ENCODE results near the gene PEA15. TPM values are rescaled to one million over a fixed set of nuclear protein-coding genes. Genes with fewer than 3 reads are reported as not detected.

Gene PEA15
- total RNA-seq, 1 experiment from 2014 or later = 56.3 TPM

GRCh38 chr1:160169553-160170399 is 35.4 kb upstream of the PEA15 start (continued):
- no peak for TF ChIP-seq RORB (CRISPR knock-in tag; IDR thresholded peaks at IDR 0.05)
- TF ChIP-seq, protein P1, sequence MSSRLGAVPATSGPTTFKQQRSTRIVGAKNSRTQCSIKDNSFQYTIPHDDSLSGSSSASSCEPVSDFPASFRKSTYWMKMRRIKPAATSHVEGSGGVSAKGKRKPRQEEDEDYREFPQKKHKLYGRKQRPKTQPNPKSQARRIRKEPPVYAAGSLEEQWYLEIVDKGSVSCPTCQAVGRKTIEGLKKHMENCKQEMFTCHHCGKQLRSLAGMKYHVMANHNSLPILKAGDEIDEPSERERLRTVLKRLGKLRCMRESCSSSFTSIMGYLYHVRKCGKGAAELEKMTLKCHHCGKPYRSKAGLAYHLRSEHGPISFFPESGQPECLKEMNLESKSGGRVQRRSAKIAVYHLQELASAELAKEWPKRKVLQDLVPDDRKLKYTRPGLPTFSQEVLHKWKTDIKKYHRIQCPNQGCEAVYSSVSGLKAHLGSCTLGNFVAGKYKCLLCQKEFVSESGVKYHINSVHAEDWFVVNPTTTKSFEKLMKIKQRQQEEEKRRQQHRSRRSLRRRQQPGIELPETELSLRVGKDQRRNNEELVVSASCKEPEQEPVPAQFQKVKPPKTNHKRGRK (CRISPR knock-in tag; IDR thresholded peaks at IDR 0.05; ENCODE audit: borderline replicate concordance) = no peak
- no peak for TF ChIP-seq CDX4 (CRISPR knock-in tag; IDR thresholded peaks at IDR 0.05; ENCODE audit: borderline replicate concordance)
- TF ChIP-seq, protein P2, sequence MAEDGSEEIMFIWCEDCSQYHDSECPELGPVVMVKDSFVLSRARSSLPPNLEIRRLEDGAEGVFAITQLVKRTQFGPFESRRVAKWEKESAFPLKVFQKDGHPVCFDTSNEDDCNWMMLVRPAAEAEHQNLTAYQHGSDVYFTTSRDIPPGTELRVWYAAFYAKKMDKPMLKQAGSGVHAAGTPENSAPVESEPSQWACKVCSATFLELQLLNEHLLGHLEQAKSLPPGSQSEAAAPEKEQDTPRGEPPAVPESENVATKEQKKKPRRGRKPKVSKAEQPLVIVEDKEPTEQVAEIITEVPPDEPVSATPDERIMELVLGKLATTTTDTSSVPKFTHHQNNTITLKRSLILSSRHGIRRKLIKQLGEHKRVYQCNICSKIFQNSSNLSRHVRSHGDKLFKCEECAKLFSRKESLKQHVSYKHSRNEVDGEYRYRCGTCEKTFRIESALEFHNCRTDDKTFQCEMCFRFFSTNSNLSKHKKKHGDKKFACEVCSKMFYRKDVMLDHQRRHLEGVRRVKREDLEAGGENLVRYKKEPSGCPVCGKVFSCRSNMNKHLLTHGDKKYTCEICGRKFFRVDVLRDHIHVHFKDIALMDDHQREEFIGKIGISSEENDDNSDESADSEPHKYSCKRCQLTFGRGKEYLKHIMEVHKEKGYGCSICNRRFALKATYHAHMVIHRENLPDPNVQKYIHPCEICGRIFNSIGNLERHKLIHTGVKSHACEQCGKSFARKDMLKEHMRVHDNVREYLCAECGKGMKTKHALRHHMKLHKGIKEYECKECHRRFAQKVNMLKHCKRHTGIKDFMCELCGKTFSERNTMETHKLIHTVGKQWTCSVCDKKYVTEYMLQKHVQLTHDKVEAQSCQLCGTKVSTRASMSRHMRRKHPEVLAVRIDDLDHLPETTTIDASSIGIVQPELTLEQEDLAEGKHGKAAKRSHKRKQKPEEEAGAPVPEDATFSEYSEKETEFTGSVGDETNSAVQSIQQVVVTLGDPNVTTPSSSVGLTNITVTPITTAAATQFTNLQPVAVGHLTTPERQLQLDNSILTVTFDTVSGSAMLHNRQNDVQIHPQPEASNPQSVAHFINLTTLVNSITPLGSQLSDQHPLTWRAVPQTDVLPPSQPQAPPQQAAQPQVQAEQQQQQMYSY (CRISPR knock-in tag; IDR thresholded peaks at IDR 0.05) = no peak
- peak; percentile 33; the same call in 1 of the 2 replicates for TF ChIP-seq SP1 (CRISPR knock-in tag; conservative IDR thresholded peaks at IDR 0.05)
- TF ChIP-seq USF2 (CRISPR knock-in tag; IDR thresholded peaks at IDR 0.05) = no peak
- TF ChIP-seq ZSCAN18 (CRISPR knock-in tag; IDR thresholded peaks at IDR 0.05) = 0 out of 2 replicates have a peak, but pooled peaks have one; percentile 41
- TF ChIP-seq, protein P3, sequence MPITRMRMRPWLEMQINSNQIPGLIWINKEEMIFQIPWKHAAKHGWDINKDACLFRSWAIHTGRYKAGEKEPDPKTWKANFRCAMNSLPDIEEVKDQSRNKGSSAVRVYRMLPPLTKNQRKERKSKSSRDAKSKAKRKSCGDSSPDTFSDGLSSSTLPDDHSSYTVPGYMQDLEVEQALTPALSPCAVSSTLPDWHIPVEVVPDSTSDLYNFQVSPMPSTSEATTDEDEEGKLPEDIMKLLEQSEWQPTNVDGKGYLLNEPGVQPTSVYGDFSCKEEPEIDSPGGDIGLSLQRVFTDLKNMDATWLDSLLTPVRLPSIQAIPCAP (CRISPR knock-in tag; IDR thresholded peaks at IDR 0.05) = no peak
- TF ChIP-seq MYBL2 (CRISPR knock-in tag; IDR thresholded peaks at IDR 0.05) = no peak
- TF ChIP-seq, protein P4, sequence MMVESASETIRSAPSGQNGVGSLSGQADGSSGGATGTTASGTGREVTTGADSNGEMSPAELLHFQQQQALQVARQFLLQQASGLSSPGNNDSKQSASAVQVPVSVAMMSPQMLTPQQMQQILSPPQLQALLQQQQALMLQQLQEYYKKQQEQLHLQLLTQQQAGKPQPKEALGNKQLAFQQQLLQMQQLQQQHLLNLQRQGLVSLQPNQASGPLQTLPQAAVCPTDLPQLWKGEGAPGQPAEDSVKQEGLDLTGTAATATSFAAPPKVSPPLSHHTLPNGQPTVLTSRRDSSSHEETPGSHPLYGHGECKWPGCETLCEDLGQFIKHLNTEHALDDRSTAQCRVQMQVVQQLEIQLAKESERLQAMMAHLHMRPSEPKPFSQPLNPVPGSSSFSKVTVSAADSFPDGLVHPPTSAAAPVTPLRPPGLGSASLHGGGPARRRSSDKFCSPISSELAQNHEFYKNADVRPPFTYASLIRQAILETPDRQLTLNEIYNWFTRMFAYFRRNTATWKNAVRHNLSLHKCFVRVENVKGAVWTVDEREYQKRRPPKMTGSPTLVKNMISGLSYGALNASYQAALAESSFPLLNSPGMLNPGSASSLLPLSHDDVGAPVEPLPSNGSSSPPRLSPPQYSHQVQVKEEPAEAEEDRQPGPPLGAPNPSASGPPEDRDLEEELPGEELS (CRISPR knock-in tag; IDR thresholded peaks at IDR 0.05) = peak; percentile 66; the same call in 1 of the 2 replicates
- no peak for TF ChIP-seq TCF7 (CRISPR knock-in tag; IDR thresholded peaks at IDR 0.05; ENCODE audit: low read depth)
- no peak for TF ChIP-seq GRHL2 (CRISPR knock-in tag; IDR thresholded peaks at IDR 0.05; ENCODE audit: insufficient replicate concordance, severe bottlenecking)
- no peak for TF ChIP-seq FOXJ3 (CRISPR knock-in tag; IDR thresholded peaks at IDR 0.05; ENCODE audit: borderline replicate concordance)
- TF ChIP-seq JAZF1 (CRISPR knock-in tag; IDR thresholded peaks at IDR 0.05) = no peak
- TF ChIP-seq GTF2I (CRISPR knock-in tag; conservative IDR thresholded peaks at IDR 0.05) = peak; percentile 43; the same call in 1 of the 2 replicates
- no peak for TF ChIP-seq MLX (CRISPR knock-in tag; IDR thresholded peaks at IDR 0.05)
- TF ChIP-seq, protein P5, sequence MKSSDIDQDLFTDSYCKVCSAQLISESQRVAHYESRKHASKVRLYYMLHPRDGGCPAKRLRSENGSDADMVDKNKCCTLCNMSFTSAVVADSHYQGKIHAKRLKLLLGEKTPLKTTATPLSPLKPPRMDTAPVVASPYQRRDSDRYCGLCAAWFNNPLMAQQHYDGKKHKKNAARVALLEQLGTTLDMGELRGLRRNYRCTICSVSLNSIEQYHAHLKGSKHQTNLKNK (CRISPR knock-in tag; IDR thresholded peaks at IDR 0.05) = peak; percentile 81; the same call in 1 of the 2 replicates
- TF ChIP-seq, protein P6, sequence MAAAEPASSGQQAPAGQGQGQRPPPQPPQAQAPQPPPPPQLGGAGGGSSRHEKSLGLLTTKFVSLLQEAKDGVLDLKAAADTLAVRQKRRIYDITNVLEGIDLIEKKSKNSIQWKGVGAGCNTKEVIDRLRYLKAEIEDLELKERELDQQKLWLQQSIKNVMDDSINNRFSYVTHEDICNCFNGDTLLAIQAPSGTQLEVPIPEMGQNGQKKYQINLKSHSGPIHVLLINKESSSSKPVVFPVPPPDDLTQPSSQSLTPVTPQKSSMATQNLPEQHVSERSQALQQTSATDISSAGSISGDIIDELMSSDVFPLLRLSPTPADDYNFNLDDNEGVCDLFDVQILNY (CRISPR knock-in tag; IDR thresholded peaks at IDR 0.05) = no peak
- no peak for TF ChIP-seq FOXK1 (CRISPR knock-in tag; IDR thresholded peaks at IDR 0.05)
- TF ChIP-seq, protein P7, sequence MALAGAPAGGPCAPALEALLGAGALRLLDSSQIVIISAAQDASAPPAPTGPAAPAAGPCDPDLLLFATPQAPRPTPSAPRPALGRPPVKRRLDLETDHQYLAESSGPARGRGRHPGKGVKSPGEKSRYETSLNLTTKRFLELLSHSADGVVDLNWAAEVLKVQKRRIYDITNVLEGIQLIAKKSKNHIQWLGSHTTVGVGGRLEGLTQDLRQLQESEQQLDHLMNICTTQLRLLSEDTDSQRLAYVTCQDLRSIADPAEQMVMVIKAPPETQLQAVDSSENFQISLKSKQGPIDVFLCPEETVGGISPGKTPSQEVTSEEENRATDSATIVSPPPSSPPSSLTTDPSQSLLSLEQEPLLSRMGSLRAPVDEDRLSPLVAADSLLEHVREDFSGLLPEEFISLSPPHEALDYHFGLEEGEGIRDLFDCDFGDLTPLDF (CRISPR knock-in tag; IDR thresholded peaks at IDR 0.05) = no peak
- no peak for TF ChIP-seq ZNF232 (CRISPR knock-in tag; IDR thresholded peaks at IDR 0.05)
- peak; percentile 92 for TF ChIP-seq ZNF423 (CRISPR knock-in tag; IDR thresholded peaks at IDR 0.05)
